Stimulated activated CD8-positive, alpha-beta memory T cell treated with anti-CD3 and anti-CD28 coated beads, Interleukin-4, amount 100 ng/mL, for 1 hour (primary cell): Measurements from ENCODE around the gene CAMK1.

ENCODE experiments used
- DNase-seq, 2 donors: peaks; one replicate each; pipeline ENCODE4 v3.0.0-alpha.2; 2020; ENCODE audit warnings: low read depth in 2 of 2, low spot score in 1 of 2

Gene CAMK1

GRCh38 chr3:9743548-9743947 lies 26.2 kb downstream of the CAMK1 start:
- no peak for DNase-seq

- no peak for DNase-seq
These were observed 27.2 kb downstream of the CAMK1 start for GRCh38 chr3:9742560-9742959.

- DNase-seq, result no peak
These were observed 30.6 kb downstream of the CAMK1 start for GRCh38 chr3:9739181-9739580.

DNA sequence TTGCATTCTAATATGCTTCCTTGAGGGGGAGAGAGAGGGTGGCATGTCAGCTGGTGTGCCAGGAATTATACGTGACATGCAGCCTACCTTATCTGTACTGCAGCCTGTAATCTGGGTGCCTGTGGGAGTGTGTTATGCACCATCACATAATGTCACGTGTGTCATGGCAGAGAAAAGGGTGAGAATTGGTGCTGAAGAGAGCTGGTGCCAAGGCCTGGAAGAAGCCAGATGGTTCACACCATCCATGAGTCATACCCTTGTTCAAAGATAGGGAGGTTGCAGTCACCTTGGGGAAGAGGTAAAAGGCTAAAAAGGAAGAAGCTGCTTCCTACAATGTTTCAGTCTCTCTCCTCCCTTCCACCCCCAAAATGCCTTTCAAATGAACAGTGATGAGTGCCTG lies 32.9 kb downstream of the CAMK1 start:
- DNase-seq, result no peak

- DNase-seq, result no peak
These were observed 37.0 kb downstream of the CAMK1 start for GRCh38 chr3:9732740-9733115.

GRCh38 chr3:9732080-9732739 lies 37.5 kb downstream of the CAMK1 start:
- DNase-seq, result no peak

GRCh38 chr3:9731206-9732079 lies 38.3 kb downstream of the CAMK1 start, which contains the start of gene BRPF1:
Gene BRPF1 (plus strand): TSS chr3:9731735. CDS start chr3:9734141, 2,406 bp downstream.
- DNase-seq, result peak; percentile 99

- DNase-seq, result no peak
These were observed 39.0 kb downstream of the CAMK1 start for GRCh38 chr3:9730657-9731205.

GRCh38 chr3:9729419-9729818 lies 40.3 kb downstream of the CAMK1 start:
- no peak for DNase-seq

GRCh38 chr3:9727743-9728142 lies 42.0 kb downstream of the CAMK1 start:
- DNase-seq, result no peak

- no peak for DNase-seq
These were observed 42.6 kb downstream of the CAMK1 start for GRCh38 chr3:9727041-9727595.

DNA sequence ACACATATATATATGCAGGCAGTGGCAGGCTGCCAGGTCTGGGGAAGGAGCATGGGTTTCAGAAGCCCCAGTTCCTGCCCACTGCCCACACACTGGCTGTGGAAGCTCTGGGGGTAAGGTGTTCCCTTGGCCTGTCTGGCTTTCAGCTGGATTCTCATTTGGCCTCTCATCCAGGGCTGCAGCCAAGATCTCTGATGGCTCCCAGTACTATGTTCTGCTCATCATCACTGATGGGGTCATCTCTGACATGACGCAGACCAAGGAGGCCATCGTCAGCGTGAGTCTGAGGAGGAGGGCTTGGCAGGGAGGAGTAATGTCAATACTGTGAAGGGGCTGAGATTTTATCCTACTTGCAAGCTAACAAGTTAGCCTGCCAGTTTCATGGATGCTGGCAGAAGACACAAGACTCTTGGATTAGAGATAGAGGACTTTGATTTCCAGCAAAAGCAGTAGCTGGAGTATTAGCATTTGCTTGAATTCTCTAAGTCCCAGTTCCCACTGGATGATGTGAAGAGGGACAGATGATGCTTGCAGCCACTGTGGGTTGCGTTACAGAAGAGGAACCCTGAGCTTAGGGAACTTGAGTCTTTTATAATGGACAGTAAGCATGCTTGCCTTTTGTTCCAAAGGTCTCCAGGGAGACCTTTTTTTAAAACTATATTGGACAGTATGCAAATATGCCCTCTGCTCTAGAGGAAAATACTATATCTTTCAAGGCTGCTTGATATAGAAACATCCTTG lies 43.8 kb downstream of the CAMK1 start:
- no peak for DNase-seq

- DNase-seq, result no peak
These were observed 48.1 kb downstream of the CAMK1 start for GRCh38 chr3:9721700-9722060.

GRCh38 chr3:9721015-9721699 lies 48.6 kb downstream of the CAMK1 start:
- no peak for DNase-seq

DNA sequence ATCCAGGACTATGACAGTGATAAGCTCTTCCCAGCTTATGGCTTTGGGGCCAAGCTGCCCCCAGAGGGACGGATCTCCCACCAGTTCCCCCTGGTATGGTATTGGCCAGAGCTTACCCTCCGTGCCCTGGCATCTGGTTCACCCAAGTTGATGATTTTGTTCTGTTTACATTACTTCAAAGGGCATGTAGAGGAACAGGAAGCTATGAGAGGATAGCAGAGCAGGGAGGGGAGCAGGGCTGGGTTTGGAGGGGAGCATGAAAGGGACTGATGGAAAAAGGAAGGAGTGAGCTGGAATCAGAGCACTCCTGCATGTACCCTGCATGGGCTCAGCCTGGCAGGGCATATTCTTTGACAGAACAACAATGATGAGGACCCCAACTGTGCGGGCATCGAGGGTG lies 51.6 kb downstream of the CAMK1 start:
- DNase-seq, result no peak

GRCh38 chr3:9717563-9717962 lies 52.2 kb downstream of the CAMK1 start:
- DNase-seq, result no peak

GRCh38 chr3:9716801-9717555 lies 52.8 kb downstream of the CAMK1 start:
- no peak for DNase-seq

DNA sequence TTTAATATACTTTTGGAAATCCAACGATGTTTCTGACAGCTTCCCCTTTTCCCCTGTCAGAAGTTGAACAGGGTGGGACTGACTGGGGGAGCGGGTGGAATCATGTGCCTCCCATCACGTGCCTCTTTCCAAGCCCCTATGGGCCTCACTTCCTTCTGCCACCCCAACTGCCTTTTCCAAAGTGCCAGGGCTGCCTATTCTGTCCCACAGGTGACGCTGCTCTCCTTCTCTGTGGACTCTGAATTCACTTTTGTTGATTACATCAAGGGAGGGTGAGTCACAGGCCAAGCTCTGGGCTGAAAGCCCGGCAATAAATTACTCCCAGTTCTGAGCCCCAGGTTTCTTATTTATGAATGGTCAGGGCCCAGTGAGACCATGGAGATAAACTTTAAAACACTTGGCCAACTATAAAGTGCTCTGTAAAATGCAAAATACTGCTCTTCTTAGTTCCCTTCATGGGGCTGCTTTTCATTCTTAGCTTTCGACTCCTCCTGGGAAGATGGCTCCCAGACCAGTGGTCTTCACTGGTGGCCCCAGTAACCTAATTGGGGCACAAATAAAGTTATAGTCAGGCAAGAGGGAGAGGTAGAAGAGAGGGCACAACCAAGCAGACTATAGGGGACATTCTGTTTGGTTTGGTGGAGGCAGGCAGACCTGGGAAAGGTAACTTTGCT lies 53.8 kb downstream of the CAMK1 start:
- no peak for DNase-seq

GRCh38 chr3:9715136-9715535 lies 54.6 kb downstream of the CAMK1 start:
- DNase-seq, result no peak
